Measurements from ENCODE around the gene AUTS2.

Gene AUTS2

DNA sequence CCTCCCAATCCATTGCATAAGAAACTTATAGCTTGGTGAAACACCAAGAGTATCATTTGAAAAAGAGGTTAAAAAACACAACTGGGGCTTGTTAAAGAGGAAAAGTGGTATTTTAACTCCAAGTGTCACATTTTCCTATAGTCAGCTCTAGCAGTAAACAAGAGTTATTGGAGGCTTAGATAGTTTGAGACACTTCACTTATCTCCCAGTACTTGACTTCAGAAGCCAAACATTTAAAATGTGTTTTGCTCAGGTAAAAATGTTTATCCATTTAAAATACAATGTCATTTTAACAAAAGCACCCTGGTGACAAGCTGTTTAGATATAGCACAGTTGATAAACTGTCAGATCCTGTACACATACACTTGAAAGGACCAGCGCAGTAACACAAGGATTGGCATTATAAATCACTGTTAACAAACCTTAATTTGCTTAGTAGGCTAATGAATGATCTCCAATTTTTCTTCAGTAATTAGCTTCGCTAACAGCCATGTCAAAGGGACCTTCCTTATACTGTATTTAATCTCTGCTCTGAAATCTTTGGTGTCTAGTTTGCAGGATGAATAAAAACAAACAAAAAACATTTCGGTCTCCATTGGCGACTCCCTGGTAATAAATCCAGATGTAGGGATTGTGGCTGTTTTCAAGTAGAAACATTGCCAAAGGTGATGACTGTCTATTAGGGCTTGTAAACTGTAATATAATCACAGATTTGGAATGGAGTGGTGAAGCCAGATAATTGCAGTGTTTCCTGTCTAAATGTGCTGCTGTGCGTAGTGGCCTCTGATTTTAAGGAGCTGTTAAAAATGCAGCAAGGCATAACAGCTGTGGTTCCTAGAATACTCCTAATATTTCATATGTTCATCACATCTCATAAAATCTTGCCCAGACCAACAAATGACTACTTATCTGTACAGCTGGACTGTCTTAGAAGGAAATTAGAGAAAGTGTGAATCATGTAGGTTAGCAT is 545.1 kb downstream of the AUTS2 start (continued):
- TF ChIP-seq, protein P1, sequence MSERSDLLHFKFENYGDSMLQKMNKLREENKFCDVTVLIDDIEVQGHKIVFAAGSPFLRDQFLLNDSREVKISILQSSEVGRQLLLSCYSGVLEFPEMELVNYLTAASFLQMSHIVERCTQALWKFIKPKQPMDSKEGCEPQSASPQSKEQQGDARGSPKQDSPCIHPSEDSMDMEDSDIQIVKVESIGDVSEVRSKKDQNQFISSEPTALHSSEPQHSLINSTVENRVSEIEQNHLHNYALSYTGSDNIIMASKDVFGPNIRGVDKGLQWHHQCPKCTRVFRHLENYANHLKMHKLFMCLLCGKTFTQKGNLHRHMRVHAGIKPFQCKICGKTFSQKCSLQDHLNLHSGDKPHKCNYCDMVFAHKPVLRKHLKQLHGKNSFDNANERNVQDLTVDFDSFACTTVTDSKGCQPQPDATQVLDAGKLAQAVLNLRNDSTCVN (tag by site-specific recombination; optimal IDR thresholded peaks at IDR 0.05) = no peak
- TF ChIP-seq, protein P2, sequence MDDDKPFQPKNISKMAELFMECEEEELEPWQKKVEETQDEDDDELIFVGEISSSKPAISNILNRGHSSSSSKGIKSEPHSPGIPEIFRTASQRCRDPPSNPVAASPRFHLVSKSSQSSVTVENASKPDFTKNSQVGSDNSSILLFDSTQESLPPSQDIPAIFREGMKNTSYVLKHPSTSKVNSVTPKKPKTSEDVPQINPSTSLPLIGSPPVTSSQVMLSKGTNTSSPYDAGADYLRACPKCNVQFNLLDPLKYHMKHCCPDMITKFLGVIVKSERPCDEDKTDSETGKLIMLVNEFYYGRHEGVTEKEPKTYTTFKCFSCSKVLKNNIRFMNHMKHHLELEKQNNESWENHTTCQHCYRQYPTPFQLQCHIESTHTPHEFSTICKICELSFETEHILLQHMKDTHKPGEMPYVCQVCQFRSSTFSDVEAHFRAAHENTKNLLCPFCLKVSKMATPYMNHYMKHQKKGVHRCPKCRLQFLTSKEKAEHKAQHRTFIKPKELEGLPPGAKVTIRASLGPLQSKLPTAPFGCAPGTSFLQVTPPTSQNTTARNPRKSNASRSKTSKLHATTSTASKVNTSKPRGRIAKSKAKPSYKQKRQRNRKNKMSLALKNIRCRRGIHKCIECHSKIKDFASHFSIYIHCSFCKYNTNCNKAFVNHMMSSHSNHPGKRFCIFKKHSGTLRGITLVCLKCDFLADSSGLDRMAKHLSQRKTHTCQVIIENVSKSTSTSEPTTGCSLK (tag by site-specific recombination; IDR thresholded peaks at IDR 0.05) = no peak
- TF ChIP-seq ZNF2 (tag by site-specific recombination; IDR thresholded peaks at IDR 0.05) = no peak
- TF ChIP-seq ZSCAN23 (tag by site-specific recombination; IDR thresholded peaks at IDR 0.05) = no peak
- peak; percentile 93 for TF ChIP-seq OSR2 (tag by site-specific recombination; IDR thresholded peaks at IDR 0.05)
- no peak for TF ChIP-seq SP3 (tag by site-specific recombination; IDR thresholded peaks at IDR 0.05)
- no peak for TF ChIP-seq YY2 (tag by site-specific recombination; IDR thresholded peaks at IDR 0.05)
- TF ChIP-seq ZXDB (tag by site-specific recombination; IDR thresholded peaks at IDR 0.05) = peak; percentile 80
- no peak for TF ChIP-seq SETDB1 (IDR thresholded peaks at IDR 0.05; ENCODE audit: insufficient read length, low read length)
- no peak for TF ChIP-seq ZNF670 (tag by site-specific recombination; IDR thresholded peaks at IDR 0.05; ENCODE audit: low read depth)
- no peak for TF ChIP-seq ZNF510 (tag by site-specific recombination; IDR thresholded peaks at IDR 0.05; ENCODE audit: insufficient replicate concordance)
- no peak for TF ChIP-seq ZNF768 (tag by site-specific recombination; IDR thresholded peaks at IDR 0.05)
- TF ChIP-seq ZNF324 (tag by site-specific recombination; IDR thresholded peaks at IDR 0.05) = no peak
- TF ChIP-seq, protein P3, sequence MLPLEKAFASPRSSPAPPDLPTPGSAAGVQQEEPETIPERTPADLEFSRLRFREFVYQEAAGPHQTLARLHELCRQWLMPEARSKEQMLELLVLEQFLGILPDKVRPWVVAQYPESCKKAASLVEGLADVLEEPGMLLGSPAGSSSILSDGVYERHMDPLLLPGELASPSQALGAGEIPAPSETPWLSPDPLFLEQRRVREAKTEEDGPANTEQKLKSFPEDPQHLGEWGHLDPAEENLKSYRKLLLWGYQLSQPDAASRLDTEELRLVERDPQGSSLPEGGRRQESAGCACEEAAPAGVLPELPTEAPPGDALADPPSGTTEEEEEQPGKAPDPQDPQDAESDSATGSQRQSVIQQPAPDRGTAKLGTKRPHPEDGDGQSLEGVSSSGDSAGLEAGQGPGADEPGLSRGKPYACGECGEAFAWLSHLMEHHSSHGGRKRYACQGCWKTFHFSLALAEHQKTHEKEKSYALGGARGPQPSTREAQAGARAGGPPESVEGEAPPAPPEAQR (tag by site-specific recombination; IDR thresholded peaks at IDR 0.05) = no peak
- no peak for TF ChIP-seq ZNF555 (tag by site-specific recombination; conservative IDR thresholded peaks at IDR 0.05)
- TF ChIP-seq KLF8 (tag by site-specific recombination; IDR thresholded peaks at IDR 0.05) = no peak
- peak; percentile 51 for TF ChIP-seq ZNF394 (tag by site-specific recombination; IDR thresholded peaks at IDR 0.05; ENCODE audit: borderline replicate concordance)
- TF ChIP-seq ZNF211 (tag by site-specific recombination; IDR thresholded peaks at IDR 0.05; ENCODE audit: low read depth) = no peak
- TF ChIP-seq KLF10 (tag by site-specific recombination; IDR thresholded peaks at IDR 0.05) = peak; percentile 63
- TF ChIP-seq ZNF654 (tag by site-specific recombination; IDR thresholded peaks at IDR 0.05; ENCODE audit: low read depth) = no peak
- TF ChIP-seq, protein P4, sequence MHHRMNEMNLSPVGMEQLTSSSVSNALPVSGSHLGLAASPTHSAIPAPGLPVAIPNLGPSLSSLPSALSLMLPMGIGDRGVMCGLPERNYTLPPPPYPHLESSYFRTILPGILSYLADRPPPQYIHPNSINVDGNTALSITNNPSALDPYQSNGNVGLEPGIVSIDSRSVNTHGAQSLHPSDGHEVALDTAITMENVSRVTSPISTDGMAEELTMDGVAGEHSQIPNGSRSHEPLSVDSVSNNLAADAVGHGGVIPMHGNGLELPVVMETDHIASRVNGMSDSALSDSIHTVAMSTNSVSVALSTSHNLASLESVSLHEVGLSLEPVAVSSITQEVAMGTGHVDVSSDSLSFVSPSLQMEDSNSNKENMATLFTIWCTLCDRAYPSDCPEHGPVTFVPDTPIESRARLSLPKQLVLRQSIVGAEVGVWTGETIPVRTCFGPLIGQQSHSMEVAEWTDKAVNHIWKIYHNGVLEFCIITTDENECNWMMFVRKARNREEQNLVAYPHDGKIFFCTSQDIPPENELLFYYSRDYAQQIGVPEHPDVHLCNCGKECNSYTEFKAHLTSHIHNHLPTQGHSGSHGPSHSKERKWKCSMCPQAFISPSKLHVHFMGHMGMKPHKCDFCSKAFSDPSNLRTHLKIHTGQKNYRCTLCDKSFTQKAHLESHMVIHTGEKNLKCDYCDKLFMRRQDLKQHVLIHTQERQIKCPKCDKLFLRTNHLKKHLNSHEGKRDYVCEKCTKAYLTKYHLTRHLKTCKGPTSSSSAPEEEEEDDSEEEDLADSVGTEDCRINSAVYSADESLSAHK (tag by site-specific recombination; IDR thresholded peaks at IDR 0.05) = peak; percentile 82
- peak; percentile 82 for TF ChIP-seq GFI1B (tag by site-specific recombination; IDR thresholded peaks at IDR 0.05)
- TF ChIP-seq ZFP3 (tag by site-specific recombination; IDR thresholded peaks at IDR 0.05; ENCODE audit: low read depth) = no peak
- no peak for TF ChIP-seq ZNF785 (tag by site-specific recombination; IDR thresholded peaks at IDR 0.05)
- TF ChIP-seq, protein P5, sequence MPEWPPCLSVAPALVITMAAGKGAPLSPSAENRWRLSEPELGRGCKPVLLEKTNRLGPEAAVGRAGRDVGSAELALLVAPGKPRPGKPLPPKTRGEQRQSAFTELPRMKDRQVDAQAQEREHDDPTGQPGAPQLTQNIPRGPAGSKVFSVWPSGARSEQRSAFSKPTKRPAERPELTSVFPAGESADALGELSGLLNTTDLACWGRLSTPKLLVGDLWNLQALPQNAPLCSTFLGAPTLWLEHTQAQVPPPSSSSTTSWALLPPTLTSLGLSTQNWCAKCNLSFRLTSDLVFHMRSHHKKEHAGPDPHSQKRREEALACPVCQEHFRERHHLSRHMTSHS (tag by site-specific recombination; IDR thresholded peaks at IDR 0.05) = no peak
- no peak for TF ChIP-seq ZNF175 (tag by site-specific recombination; IDR thresholded peaks at IDR 0.05)
- no peak for TF ChIP-seq ZNF157 (tag by site-specific recombination; IDR thresholded peaks at IDR 0.05)
- TF ChIP-seq ZNF837 (tag by site-specific recombination; IDR thresholded peaks at IDR 0.05) = no peak
- TF ChIP-seq HOXD13 (CRISPR knock-in tag; IDR thresholded peaks at IDR 0.05; ENCODE audit: borderline replicate concordance) = 0 out of 2 replicates have a peak, but pooled peaks have one; percentile 44
- no peak for TF ChIP-seq SALL2 (tag by site-specific recombination; IDR thresholded peaks at IDR 0.05; ENCODE audit: borderline replicate concordance)
- 0 out of 2 replicates have a peak, but pooled peaks have one; percentile 15 for TF ChIP-seq BCL11A (tag by site-specific recombination; IDR thresholded peaks at IDR 0.05; ENCODE audit: low read depth)
- TF ChIP-seq ZNF529 (tag by site-specific recombination; IDR thresholded peaks at IDR 0.05; ENCODE audit: insufficient replicate concordance) = no peak
